Colonic mucosa (tissue), 4 donors: Measurements from ENCODE around the gene PDE4D. TPM values are rescaled to one million over a fixed set of nuclear protein-coding genes. Genes with fewer than 3 reads are reported as not detected.

Source experiments
- DNase-seq: peaks from one replicate; pipeline ENCODE4 v3.0.0-alpha.2; 2020
- H3K27ac ChIP-seq: fragments of 200-600 bp; one replicate; pipeline ENCODE4 v1.8.0; 2021
- H3K27me3 ChIP-seq: fragments of 200-600 bp; one replicate; pipeline ENCODE4 v1.8.0; 2021
- H3K36me3 ChIP-seq: fragments of 200-600 bp; one replicate; pipeline ENCODE4 v1.8.0; 2021
- H3K4me1 ChIP-seq: fragments of 200-600 bp; one replicate; pipeline ENCODE4 v1.8.0; 2021; ENCODE audit warnings: mild to moderate bottlenecking
- H3K4me3 ChIP-seq: fragments of 200-600 bp; one replicate; pipeline ENCODE4 v1.8.0; 2021
- H3K9ac ChIP-seq, 2 donors: one replicate each; pipeline ENCODE4 v1.7.0; 2013; ENCODE audit warnings: control low read depth in 2 of 2, low read depth in 2 of 2, low read length in 2 of 2
- H3K9me3 ChIP-seq: fragments of 200-600 bp; one replicate; pipeline ENCODE4 v1.8.0; 2021
- intact Hi-C: fragments of 100-400 bp; cut with DNase I; formaldehyde crosslinking; loops from one replicate; pipeline ENCODE4 v1.14.1; 2022
- total RNA-seq, 2 donors: library from RNA; stranded (reverse); fragmentation: NEBNext Ultra II Directional in 1 of 2; extraction: Animal tissue kit (Norgen Biotek cat#: 25700) in 1 of 2; gene quantifications; one replicate each; pipeline ENCODE4 v1.2.1, GENCODE V29; 2021
- TF ChIP-seq, protein P1 (sequence below): fragments of 200-600 bp; IDR thresholded peaks from one replicate; pipeline ENCODE4 v1.8.0; 2022; ENCODE audit warnings: antibody characterized with exemption, mild to moderate bottlenecking
- donor health status: healthy.
- donor health status: DM: no; HTN: no; CAD: no.
- donor health status: DM: no; HTN: no; CAD: no.

PDE4D gene
- total RNA-seq, 2 donors from 2014 or later = 23.1 to 53.7 TPM

DNA sequence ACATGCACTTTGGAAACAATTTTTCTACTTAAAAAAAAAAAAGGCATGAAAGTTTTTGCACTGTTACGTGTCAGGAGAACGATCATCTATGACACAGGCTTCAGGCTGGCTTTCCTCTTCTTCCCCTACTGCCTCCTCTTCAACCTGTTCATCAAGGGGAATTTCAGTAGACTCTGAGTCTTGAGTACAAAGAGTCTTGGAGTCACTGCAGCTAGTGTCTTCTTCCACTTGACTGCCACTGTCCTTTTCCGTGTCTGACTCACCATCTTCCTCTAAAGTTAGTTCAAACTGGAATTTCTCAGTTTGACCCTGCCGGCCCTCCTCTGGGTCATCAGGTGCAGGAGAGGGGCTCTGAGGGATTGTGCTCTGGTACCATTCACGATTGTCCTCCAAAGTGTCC is 918.9 kb downstream of the PDE4D start:
- Histone ChIP-seq H3K36me3 (peaks cover 5% of the 10 kb centered on the region), H3K9me3 (no peaks in the 10 kb centered on the region), H3K27ac (no peak overlapping the region), H3K27me3 (no peaks in the 10 kb centered on the region), H3K9ac (no peak overlapping the region), H3K4me1 (no peaks in the 10 kb centered on the region), H3K4me3 (no peak overlapping the region)
- TF ChIP-seq, protein P1, sequence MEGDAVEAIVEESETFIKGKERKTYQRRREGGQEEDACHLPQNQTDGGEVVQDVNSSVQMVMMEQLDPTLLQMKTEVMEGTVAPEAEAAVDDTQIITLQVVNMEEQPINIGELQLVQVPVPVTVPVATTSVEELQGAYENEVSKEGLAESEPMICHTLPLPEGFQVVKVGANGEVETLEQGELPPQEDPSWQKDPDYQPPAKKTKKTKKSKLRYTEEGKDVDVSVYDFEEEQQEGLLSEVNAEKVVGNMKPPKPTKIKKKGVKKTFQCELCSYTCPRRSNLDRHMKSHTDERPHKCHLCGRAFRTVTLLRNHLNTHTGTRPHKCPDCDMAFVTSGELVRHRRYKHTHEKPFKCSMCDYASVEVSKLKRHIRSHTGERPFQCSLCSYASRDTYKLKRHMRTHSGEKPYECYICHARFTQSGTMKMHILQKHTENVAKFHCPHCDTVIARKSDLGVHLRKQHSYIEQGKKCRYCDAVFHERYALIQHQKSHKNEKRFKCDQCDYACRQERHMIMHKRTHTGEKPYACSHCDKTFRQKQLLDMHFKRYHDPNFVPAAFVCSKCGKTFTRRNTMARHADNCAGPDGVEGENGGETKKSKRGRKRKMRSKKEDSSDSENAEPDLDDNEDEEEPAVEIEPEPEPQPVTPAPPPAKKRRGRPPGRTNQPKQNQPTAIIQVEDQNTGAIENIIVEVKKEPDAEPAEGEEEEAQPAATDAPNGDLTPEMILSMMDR = no peak
- DNase-seq = no peak
- intact Hi-C loops = no loop called here

DNA sequence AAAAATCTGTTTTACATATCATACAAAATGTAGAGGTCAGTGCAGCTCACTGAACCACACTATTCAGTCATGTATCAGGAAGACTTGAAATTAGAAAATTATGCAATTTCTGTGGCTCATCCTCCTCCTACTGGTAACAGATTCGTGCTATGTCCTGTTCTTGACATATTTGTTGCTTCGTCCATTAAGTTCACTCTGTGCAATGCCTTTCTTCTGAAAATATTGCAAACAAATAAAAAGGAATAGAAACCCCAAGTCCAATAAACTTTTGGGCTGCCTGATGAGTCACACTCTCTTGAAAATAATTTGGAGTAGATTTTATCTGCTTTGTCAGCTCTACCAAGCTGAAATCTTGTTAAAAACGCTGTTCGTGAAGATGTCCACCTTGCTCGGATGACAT is 919.4 kb downstream of the PDE4D start:
- no peak for DNase-seq
- Histone ChIP-seq H3K4me3 (no peak overlapping the region), H3K4me1 (no peaks in the 10 kb centered on the region), H3K27ac (no peak overlapping the region), H3K27me3 (no peaks in the 10 kb centered on the region), H3K9me3 (no peaks in the 10 kb centered on the region), H3K36me3 (peaks cover 5% of the 10 kb centered on the region), H3K9ac (no peak overlapping the region)
- intact Hi-C loops = no loop called here
- TF ChIP-seq, protein P1 = no peak

DNA sequence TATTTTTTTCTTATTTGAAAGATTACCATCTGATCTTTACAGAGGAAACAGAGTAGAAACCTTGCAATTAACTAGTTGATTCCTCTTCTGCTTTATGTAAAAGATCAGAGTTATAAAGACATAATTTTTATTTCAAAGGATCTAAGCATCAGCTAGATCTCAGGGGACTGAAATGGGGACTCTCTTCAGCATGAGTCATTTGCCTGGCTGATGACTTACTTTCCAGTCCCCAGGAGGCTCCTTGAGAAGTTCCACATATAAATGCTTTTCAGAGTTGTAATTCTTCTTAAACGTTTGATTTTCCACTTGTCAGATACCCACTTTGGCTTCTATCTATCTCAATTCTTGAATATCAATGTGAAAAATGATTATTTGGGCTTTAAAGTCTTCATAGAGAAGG is 921.2 kb downstream of the PDE4D start:
- no peak overlapping the region for H3K4me3 ChIP-seq
- H3K27ac ChIP-seq = no peak overlapping the region
- no peaks in the 10 kb centered on the region for H3K9me3 ChIP-seq
- no peak overlapping the region for H3K9ac ChIP-seq
- H3K4me1 ChIP-seq = no peaks in the 10 kb centered on the region
- intact Hi-C loops = no loop called here
- no peaks in the 10 kb centered on the region for H3K27me3 ChIP-seq
- TF ChIP-seq, protein P1 = no peak
- no peak for DNase-seq
- H3K36me3 ChIP-seq = peaks cover 5% of the 10 kb centered on the region

DNA sequence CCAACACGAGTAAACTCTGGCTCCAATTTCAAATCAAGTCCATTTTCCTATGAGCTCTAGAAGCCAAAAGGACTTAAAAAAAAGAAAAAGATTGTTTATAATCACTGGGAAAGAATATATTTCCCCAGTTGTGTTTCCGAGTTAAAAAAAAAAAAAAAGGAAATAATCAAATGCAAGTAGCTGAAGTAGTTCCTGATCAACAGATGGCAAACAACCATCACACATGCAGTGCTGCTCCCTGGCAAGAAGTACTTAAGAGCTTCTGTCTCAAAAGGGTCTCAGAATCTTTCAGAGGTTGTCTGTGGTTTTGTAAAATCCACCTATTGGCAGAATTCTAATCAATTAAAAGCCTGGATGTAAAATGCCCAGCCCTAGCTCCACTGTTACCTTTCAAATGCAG is 922.8 kb downstream of the PDE4D start:
- Histone ChIP-seq H3K4me3 (no peak overlapping the region), H3K36me3 (peaks cover 5% of the 10 kb centered on the region), H3K27me3 (no peaks in the 10 kb centered on the region), H3K9ac (no peak overlapping the region), H3K4me1 (no peaks in the 10 kb centered on the region), H3K9me3 (no peaks in the 10 kb centered on the region), H3K27ac (no peak overlapping the region)
- DNase-seq = no peak
- intact Hi-C loops = no loop called here
- TF ChIP-seq, protein P1 = no peak

DNA sequence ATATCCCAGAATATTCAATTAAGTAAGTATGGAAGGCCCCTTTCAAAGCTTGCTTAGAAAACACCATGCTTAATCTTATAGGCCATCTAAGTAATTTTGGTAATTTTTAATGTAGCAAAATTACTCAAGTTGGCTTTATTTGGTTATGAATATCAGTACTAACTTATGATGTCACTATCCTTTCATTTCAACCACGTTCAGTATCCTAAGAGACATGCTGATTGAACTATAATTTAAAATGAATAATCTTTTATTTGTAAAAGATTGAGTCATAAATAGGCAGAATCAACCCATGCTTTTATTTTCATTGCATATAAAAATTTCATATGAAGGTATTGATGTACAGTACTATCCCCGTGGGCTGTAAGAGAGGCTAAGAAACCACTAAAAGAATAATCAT is 923.7 kb downstream of the PDE4D start:
- no peaks in the 10 kb centered on the region for H3K27me3 ChIP-seq
- no peak overlapping the region for H3K4me3 ChIP-seq
- DNase-seq = no peak
- no peak overlapping the region for H3K27ac ChIP-seq
- intact Hi-C loops = no loop called here
- TF ChIP-seq, protein P1 = no peak
- no peaks in the 10 kb centered on the region for H3K9me3 ChIP-seq
- no peaks in the 10 kb centered on the region for H3K4me1 ChIP-seq
- H3K36me3 ChIP-seq = no peaks in the 10 kb centered on the region
- no peak overlapping the region for H3K9ac ChIP-seq

DNA sequence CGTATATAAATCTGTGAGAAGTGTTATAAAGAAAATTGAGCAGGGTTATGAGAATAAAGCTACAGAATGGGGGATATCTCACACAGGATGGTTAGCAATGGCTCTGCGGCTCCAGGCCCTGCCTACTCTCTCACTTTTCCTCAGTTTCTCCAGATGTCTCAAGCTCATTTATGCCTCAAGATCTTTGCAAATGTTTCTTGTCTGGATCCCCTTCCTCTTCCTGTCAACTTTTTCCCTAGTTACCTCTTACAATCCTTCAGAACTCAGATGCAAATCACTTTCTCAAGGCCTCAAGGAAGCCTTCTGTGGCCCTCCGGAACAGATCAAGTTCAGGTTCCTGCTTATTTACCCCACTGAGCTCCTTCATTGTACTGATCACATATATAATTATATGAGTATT is 924.3 kb downstream of the PDE4D start:
- Histone ChIP-seq H3K9ac (no peak overlapping the region), H3K4me1 (no peaks in the 10 kb centered on the region), H3K27me3 (no peaks in the 10 kb centered on the region), H3K4me3 (no peak overlapping the region), H3K27ac (no peak overlapping the region), H3K9me3 (no peaks in the 10 kb centered on the region), H3K36me3 (no peaks in the 10 kb centered on the region)
- intact Hi-C loops = no loop called here
- no peak for DNase-seq
- TF ChIP-seq, protein P1 = no peak
